Measurements from ENCODE around the gene PAX5. TPM values are rescaled to one million over a fixed set of nuclear protein-coding genes. Genes with fewer than 3 reads are reported as not detected.

PAX5 gene
- total and polyA plus RNA-seq, 2 of the 13 experiments (the other 11 are each of a cell fraction or from before 2014, with no cell fraction given), result not detected

DNA sequence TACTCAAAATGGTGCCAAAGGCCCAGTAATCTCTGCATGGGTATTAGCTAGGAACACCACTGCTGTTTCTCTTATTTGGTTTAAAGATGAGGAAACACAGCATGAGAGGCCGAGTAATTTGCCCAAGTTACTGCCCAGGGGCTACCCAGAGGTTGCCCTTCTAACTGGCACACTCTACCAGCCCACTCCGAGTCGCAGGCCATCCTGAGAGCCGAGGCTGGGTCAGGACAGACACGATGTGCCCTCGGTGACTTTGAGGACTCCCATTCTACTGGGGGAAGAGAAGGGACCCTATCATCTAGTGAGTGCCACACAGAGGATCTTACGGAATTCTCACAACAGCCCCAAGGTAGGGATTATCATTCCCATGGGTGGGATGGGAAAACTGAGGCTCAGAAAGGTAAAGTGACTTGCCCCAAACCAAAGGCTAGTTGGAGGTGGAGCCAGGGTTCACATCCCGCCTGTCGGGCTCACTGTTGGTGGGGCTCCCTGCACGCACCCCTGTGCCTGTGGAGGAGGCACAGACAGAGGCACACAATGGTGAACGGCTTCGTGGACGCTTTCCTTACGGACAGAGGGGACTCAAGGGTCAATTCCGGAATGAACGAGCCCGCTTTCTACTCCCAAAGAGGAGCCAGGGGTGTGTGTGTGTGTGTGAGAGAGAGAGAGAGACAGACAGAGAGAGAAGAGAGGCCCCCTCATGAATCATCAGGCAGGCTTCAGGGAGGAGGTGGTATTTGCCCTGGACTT, 236.4 kb downstream of the PAX5 start:
- Histone ChIP-seq H3K4me1 (ENCODE audit: insufficient read depth, low read length) (peaks cover 10% of the 10 kb centered on the region), H3K27me3 (ENCODE audit: control insufficient read depth in 1 of 2, insufficient read depth in 2 of 2, low read length in 2 of 2) (peaks cover 0 to 14% of the 10 kb centered on the region in 2 experiments; a peak in 4 of 5 replicates), H3K9me3 (ENCODE audit: low read length) (peaks cover 9% of the 10 kb centered on the region), H4K20me1 (ENCODE audit: insufficient read depth, low read length) (no peaks in the 10 kb centered on the region), H2AFZ (ENCODE audit: low read length) (no peak overlapping the region), H3K27ac (ENCODE audit: extremely low read length, insufficient read depth, low read length) (no peak overlapping the region), H3K4me2 (ENCODE audit: low read depth, low read length) (no peak overlapping the region), H3K36me3 (replicated peaks in 1 of 2; ENCODE audit: control insufficient read depth in 1 of 2, insufficient read depth in 2 of 2, low read length in 2 of 2) (no peaks in the 10 kb centered on the region), H3K4me3 (replicated peaks in 1 of 3; ENCODE audit: insufficient read depth in 1 of 3, low read depth in 2 of 3, low read length in 3 of 3) (no peak overlapping the region), H3K9ac (ENCODE audit: insufficient read depth, low read depth, low read length) (no peak overlapping the region), H3K79me2 (ENCODE audit: insufficient read depth, low read length) (no peaks in the 10 kb centered on the region)
- 39% methylated on average over 14 of the region's 17 CpGs for WGBS (ENCODE audit: low lambda C conversion rate)
- FAIRE-seq (no peak), DNase-seq (ENCODE audit: low spot score) (no peak), ATAC-seq (no peak; the same call in 2 of the 3 replicates)
- ChIA-PET POLR2A (no interaction called here), CTCF (ENCODE audit: low intra/inter-chr PET ratio, low total read pairs) (interaction anchor here (1.2 kb wide), 2 partner anchors 194 to 593 kb away, joined by 4 to 5 read pairs; no protein-coding TSS in a partner anchor)
- in situ Hi-C loops (cut with HindIII; ENCODE audit: extremely low pct_ligation_motif_present, low pct_unique_long_range_greater_than_20kb) (no loop called here), intact Hi-C loops (cut with micrococcal nuclease; ENCODE audit: unreplicated experiment) (loop anchor here (1.0 to 2.0 kb wide), 2 partner anchors 58 to 193 kb away; no protein-coding TSS in a partner anchor)
- no TSS peak for BruUV-seq (replicated peaks)
- TF ChIP-seq ZNF674 (CRISPR knock-in tag; IDR thresholded peaks at IDR 0.05; ENCODE audit: low read depth) (no peak), NR2F6 (IDR thresholded peaks at IDR 0.05) (no peak), NR2F6 (CRISPR knock-in tag; IDR thresholded peaks at IDR 0.05) (no peak), CREM (IDR thresholded peaks at IDR 0.05) (no peak), CREM (CRISPR knock-in tag; IDR thresholded peaks at IDR 0.05) (no peak), HOXD1 (CRISPR knock-in tag; IDR thresholded peaks at IDR 0.05) (no peak), DMAP1 (CRISPR knock-in tag; IDR thresholded peaks at IDR 0.05) (no peak), PAF1 (CRISPR knock-in tag; IDR thresholded peaks at IDR 0.05) (no peak), ZNF766 (CRISPR knock-in tag; IDR thresholded peaks at IDR 0.05; ENCODE audit: borderline replicate concordance) (no peak), ZNF547 (CRISPR knock-in tag; IDR thresholded peaks at IDR 0.05) (no peak), CC2D1A (CRISPR knock-in tag; IDR thresholded peaks at IDR 0.05) (no peak)
- TF ChIP-seq, protein P1, sequence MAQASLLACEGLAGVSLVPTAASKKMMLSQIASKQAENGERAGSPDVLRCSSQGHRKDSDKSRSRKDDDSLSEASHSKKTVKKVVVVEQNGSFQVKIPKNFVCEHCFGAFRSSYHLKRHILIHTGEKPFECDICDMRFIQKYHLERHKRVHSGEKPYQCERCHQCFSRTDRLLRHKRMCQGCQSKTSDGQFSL (CRISPR knock-in tag; IDR thresholded peaks at IDR 0.05), result no peak
- TF ChIP-seq, protein P2, sequence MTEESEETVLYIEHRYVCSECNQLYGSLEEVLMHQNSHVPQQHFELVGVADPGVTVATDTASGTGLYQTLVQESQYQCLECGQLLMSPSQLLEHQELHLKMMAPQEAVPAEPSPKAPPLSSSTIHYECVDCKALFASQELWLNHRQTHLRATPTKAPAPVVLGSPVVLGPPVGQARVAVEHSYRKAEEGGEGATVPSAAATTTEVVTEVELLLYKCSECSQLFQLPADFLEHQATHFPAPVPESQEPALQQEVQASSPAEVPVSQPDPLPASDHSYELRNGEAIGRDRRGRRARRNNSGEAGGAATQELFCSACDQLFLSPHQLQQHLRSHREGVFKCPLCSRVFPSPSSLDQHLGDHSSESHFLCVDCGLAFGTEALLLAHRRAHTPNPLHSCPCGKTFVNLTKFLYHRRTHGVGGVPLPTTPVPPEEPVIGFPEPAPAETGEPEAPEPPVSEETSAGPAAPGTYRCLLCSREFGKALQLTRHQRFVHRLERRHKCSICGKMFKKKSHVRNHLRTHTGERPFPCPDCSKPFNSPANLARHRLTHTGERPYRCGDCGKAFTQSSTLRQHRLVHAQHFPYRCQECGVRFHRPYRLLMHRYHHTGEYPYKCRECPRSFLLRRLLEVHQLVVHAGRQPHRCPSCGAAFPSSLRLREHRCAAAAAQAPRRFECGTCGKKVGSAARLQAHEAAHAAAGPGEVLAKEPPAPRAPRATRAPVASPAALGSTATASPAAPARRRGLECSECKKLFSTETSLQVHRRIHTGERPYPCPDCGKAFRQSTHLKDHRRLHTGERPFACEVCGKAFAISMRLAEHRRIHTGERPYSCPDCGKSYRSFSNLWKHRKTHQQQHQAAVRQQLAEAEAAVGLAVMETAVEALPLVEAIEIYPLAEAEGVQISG (CRISPR knock-in tag; IDR thresholded peaks at IDR 0.05), result no peak
- TF ChIP-seq, protein P3, sequence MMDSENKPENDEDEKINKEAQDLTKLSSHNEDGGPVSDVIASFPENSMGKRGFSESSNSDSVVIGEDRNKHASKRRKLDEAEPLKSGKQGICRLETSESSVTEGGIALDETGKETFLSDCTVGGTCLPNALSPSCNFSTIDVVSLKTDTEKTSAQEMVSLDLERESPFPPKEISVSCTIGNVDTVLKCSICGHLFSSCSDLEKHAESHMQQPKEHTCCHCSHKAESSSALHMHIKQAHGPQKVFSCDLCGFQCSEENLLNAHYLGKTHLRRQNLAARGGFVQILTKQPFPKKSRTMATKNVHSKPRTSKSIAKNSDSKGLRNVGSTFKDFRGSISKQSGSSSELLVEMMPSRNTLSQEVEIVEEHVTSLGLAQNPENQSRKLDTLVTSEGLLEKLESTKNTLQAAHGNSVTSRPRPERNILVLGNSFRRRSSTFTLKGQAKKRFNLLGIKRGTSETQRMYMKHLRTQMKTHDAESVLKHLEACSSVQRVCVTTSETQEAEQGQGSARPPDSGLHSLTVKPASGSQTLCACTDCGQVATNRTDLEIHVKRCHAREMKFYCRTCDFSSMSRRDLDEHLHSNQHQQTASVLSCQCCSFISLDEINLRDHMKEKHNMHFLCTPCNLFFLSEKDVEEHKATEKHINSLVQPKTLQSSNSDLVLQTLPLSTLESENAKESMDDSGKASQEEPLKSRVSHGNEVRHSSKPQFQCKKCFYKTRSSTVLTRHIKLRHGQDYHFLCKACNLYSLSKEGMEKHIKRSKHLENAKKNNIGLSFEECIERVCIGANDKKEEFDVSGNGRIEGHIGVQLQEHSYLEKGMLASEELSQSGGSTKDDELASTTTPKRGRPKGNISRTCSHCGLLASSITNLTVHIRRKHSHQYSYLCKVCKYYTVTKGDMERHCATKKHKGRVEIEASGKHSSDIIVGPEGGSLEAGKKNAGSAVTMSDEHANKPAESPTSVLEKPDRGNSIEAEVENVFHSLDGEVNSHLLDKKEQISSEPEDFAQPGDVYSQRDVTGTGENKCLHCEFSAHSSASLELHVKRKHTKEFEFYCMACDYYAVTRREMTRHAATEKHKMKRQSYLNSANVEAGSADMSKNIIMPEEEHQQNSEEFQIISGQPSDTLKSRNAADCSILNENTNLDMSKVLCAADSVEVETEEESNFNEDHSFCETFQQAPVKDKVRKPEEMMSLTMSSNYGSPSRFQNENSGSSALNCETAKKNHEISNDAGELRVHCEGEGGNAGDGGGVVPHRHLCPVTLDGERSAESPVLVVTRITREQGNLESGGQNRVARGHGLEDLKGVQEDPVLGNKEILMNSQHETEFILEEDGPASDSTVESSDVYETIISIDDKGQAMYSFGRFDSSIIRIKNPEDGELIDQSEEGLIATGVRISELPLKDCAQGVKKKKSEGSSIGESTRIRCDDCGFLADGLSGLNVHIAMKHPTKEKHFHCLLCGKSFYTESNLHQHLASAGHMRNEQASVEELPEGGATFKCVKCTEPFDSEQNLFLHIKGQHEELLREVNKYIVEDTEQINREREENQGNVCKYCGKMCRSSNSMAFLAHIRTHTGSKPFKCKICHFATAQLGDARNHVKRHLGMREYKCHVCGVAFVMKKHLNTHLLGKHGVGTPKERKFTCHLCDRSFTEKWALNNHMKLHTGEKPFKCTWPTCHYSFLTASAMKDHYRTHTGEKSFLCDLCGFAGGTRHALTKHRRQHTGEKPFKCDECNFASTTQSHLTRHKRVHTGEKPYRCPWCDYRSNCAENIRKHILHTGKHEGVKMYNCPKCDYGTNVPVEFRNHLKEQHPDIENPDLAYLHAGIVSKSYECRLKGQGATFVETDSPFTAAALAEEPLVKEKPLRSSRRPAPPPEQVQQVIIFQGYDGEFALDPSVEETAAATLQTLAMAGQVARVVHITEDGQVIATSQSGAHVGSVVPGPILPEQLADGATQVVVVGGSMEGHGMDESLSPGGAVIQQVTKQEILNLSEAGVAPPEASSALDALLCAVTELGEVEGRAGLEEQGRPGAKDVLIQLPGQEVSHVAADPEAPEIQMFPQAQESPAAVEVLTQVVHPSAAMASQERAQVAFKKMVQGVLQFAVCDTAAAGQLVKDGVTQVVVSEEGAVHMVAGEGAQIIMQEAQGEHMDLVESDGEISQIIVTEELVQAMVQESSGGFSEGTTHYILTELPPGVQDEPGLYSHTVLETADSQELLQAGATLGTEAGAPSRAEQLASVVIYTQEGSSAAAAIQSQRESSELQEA (CRISPR knock-in tag; IDR thresholded peaks at IDR 0.05; ENCODE audit: not compliant biosample characterization), result no peak

Data from HepG2 (cell line).